K562 (cell line): ENCODE results near the gene TRNP1. TPM values are rescaled to one million over a fixed set of nuclear protein-coding genes. Genes with fewer than 3 reads are reported as not detected.

Experiments used
- YY1 ChIP-seq, 3 experiments: IDR thresholded peaks; 2 replicates each; pipeline ENCODE4 v1.6.1; 2011; ENCODE audit warnings: low read length in 2 of 3, mild to moderate bottlenecking in 2 of 3, moderate library complexity in 2 of 3, borderline replicate concordance in 1 of 3, control low read depth in 1 of 3, low read depth in 1 of 3; ENCODE audit not compliant: insufficient read depth in 3 of 3, insufficient replicate concordance in 2 of 3, control insufficient read depth in 1 of 3, insufficient read length in 1 of 3; ENCODE audit errors: extremely low read depth in 1 of 3
- polyA plus RNA-seq, 8 experiments: library from polyadenylated mRNA; depleted of rRNA in 4 of 8; stranded (reverse) in 5 of 8; unstranded in 3 of 8; fragments of >200 nt; fragmentation: Nextera tagmentation in 2 of 8; fragmentation: Illumina TruSeq in 1 of 8; extraction: Ambion mirVana in 2 of 8; extraction: Trizol in 1 of 8; gene quantifications; 2 replicates each; pipeline versions ENCODE4 v1.2.1 to v1.2.3, GENCODE V29; 2011 to 2014; ENCODE audit warnings: inconsistent platforms in 1 of 8, missing spikeins in 1 of 8
- total RNA-seq, 7 experiments: library from RNA; depleted of rRNA in 6 of 7; stranded (reverse); fragments of >200 nt in 6 of 7; fragmentation: Illumina TruSeq in 2 of 7; extraction: Trizol in 2 of 7; gene quantifications; 2 replicates each; pipeline versions ENCODE4 v1.2.1 to v1.2.3, GENCODE V29; 2011 to 2021; ENCODE audit warnings: low replicate concordance in 1 of 7
- TF ChIP-seq, protein P1 (sequence below), 2 experiments: fragments of 450-650 bp; IDR thresholded peaks; 2 replicates each; pipeline ENCODE4 v1.6.1; 2016; ENCODE audit warnings: mild to moderate bottlenecking in 2 of 2, borderline replicate concordance in 1 of 2, low read depth in 1 of 2, moderate library complexity in 1 of 2
- TF ChIP-seq, protein P2 (sequence below), 2 experiments: fragments of 450-650 bp; IDR thresholded peaks; 2 replicates each; pipeline ENCODE4 v1.6.1; 2016

Gene TRNP1
- total and polyA plus RNA-seq, 9 of the 15 experiments (the other 6 are each of a cell fraction or from before 2014, with no cell fraction given), result 0.03 to 1.3 (median 0.95) TPM

DNA sequence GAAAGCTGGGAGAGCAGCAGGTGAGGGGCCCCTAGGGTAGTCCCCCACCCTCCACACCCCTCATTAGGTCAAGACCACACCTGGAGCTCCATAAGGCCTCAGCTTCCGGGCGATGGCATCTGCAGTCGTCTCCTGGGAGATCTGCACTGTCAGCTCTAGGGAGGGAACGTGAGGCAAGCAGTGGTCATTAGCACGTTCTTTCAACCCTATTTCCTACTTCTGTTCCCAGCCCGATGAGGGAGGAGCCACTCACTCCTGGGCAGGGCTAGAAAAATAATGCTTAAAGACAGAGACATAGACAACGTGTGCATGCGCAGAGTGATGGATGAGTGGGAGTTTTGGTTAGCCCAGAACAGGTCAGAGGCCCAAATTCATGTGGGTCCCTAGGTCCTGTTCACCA, 42.9 kb upstream of the TRNP1 start (continued):
- TF ChIP-seq, protein P1, sequence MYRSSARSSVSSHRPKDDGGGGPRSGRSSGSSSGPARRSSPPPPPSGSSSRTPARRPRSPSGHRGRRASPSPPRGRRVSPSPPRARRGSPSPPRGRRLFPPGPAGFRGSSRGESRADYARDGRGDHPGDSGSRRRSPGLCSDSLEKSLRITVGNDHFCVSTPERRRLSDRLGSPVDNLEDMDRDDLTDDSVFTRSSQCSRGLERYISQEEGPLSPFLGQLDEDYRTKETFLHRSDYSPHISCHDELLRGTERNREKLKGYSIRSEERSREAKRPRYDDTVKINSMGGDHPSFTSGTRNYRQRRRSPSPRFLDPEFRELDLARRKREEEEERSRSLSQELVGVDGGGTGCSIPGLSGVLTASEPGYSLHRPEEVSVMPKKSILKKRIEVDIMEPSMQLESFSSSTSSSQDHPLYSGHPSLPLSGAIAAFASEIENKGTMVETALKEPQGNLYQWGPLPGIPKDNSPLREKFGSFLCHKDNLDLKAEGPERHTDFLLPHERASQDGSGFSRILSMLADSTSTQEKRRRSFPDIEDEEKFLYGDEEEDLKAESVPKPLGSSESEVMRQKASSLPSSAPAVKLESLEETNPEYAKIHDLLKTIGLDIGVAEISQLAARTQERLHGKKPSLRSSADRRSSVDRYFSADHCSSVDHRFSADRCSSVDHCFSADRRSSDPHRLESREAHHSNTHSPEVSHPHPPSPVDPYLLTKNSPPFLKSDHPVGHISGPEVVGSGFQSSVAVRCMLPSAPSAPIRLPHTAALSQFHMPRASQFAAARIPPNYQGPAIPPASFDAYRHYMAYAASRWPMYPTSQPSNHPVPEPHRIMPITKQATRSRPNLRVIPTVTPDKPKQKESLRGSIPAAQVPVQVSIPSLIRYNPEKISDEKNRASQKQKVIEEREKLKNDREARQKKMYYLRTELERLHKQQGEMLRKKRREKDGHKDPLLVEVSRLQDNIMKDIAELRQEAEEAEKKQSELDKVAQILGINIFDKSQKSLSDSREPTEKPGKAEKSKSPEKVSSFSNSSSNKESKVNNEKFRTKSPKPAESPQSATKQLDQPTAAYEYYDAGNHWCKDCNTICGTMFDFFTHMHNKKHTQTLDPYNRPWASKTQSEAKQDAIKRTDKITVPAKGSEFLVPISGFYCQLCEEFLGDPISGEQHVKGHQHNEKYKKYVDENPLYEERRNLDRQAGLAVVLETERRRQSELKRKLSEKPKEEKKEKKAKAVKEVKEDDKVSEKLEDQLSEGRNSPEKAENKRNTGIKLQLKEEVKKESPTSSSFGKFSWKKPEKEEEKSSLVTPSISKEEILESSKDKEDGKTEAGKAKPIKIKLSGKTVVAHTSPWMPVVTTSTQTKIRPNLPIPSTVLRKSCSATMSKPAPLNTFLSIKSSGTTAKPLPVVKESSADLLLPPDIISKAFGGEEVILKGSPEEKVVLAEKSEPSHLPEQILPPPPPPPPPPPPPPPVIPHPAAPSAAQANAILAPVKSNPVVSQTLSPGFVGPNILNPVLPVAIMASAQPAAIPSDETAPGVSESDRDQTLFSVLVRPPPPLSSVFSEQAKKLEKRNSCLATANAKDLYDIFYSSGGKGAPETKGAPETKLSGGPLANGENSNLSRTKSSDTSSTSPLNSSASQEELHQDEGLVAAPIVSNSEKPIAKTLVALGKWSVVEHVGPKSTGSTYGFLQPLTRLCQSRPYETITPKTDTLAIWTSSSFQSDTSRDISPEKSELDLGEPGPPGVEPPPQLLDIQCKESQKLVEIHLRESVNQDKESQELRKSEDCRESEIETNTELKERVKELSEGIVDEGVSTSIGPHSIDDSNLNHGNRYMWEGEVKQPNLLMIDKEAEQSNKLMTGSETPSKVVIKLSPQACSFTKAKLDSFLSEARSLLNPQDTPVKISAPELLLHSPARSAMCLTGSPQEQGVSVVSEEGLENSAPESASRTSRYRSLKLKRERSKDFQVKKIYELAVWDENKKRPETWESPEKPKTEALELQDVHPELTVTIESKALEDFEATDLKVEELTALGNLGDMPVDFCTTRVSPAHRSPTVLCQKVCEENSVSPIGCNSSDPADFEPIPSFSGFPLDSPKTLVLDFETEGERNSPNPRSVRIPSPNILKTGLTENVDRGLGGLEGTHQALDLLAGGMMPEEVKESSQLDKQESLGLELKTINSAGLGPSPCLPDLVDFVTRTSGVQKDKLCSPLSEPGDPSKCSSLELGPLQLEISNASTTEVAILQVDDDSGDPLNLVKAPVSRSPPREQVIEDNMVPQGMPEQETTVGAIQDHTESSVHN (IDR thresholded peaks at IDR 0.05; ENCODE audit: borderline replicate concordance in 1 of 2, low read depth in 1 of 2), result no peak
- TF ChIP-seq YY1 (IDR thresholded peaks at IDR 0.05; ENCODE audit: borderline replicate concordance in 1 of 3, control insufficient read depth in 1 of 3, extremely low read depth in 1 of 3, insufficient read depth in 3 of 3, insufficient read length in 1 of 3, insufficient replicate concordance in 2 of 3, low read depth in 1 of 3, low read length in 2 of 3), result no peak
- TF ChIP-seq, protein P2, sequence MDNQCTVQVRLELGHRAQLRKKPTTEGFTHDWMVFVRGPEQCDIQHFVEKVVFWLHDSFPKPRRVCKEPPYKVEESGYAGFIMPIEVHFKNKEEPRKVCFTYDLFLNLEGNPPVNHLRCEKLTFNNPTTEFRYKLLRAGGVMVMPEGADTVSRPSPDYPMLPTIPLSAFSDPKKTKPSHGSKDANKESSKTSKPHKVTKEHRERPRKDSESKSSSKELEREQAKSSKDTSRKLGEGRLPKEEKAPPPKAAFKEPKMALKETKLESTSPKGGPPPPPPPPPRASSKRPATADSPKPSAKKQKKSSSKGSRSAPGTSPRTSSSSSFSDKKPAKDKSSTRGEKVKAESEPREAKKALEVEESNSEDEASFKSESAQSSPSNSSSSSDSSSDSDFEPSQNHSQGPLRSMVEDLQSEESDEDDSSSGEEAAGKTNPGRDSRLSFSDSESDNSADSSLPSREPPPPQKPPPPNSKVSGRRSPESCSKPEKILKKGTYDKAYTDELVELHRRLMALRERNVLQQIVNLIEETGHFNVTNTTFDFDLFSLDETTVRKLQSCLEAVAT (IDR thresholded peaks at IDR 0.05), result 0 out of 4 replicates have a peak, but pooled peaks of 1 of the 2 experiments have one; percentile 63
